ENCODE results near the gene CTTNBP2NL. TPM values are rescaled to one million over a fixed set of nuclear protein-coding genes. Genes with fewer than 3 reads are reported as not detected.
"Not testable (repeated sequence)": the region's sequence is repeated elsewhere in the genome, so short reads cannot be mapped to it uniquely, and the experiment has no call there.

CTTNBP2NL gene
- total RNA-seq, 1 donor from 2014 or later: 66.2 TPM

GRCh38 chr1:112478314-112478713 is 82.3 kb downstream of the CTTNBP2NL start:
- TF ChIP-seq CTCF (IDR thresholded peaks at IDR 0.05; ENCODE audit: partially characterized antibody, unreplicated experiment): no peak
- Mint-ChIP-seq H3K4me3 (ENCODE audit: unreplicated experiment) (no peak overlapping the region), H3K27ac (ENCODE audit: unreplicated experiment) (no peak overlapping the region)

GRCh38 chr1:112486063-112486462 is 90.0 kb downstream of the CTTNBP2NL start:
- H3K9me3 Mint-ChIP-seq (ENCODE audit: unreplicated experiment); H3K4me3 Mint-ChIP-seq (ENCODE audit: unreplicated experiment); H3K36me3 Mint-ChIP-seq (ENCODE audit: unreplicated experiment); H3K4me1 Mint-ChIP-seq (ENCODE audit: low read depth, unreplicated experiment); DNase-seq; H3K27ac Mint-ChIP-seq (ENCODE audit: unreplicated experiment); H3K27me3 Mint-ChIP-seq (ENCODE audit: unreplicated experiment): not testable (repeated sequence)

More at GRCh38 chr1:112478314-112478713, 82.3 kb downstream of the CTTNBP2NL start:
- no peaks in the 10 kb centered on the region for H3K27me3 Mint-ChIP-seq (ENCODE audit: unreplicated experiment)
- no peaks in the 10 kb centered on the region for H3K4me1 Mint-ChIP-seq (ENCODE audit: low read depth, unreplicated experiment)
- peaks cover 25% of the 10 kb centered on the region for H3K36me3 Mint-ChIP-seq (ENCODE audit: unreplicated experiment)
- DNase-seq: no peak
- peaks cover 11% of the 10 kb centered on the region for H3K9me3 Mint-ChIP-seq (ENCODE audit: unreplicated experiment)

DNA sequence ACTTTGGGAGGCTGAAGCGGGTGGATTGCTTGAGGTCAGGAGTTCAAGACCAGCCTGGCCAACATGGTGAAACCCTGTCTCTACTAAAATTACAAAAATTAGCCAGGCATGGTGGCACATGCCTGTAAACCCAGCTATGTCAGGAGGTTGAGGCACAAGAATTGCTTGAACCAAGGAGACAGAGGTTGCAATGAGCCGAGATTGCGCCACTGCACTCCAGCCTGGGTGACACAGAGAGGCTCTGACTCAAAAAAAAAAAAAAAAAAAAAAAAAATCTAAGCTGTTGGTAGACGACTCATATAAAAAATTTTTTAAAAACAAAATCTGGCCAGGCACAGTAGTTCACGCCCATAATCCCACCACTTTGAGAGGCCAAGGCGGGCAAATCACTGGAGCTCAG is 91.7 kb downstream of the CTTNBP2NL start:
- not testable (repeated sequence) for H3K27me3 Mint-ChIP-seq (ENCODE audit: unreplicated experiment); DNase-seq; H3K4me3 Mint-ChIP-seq (ENCODE audit: unreplicated experiment); H3K36me3 Mint-ChIP-seq (ENCODE audit: unreplicated experiment); H3K4me1 Mint-ChIP-seq (ENCODE audit: low read depth, unreplicated experiment); H3K27ac Mint-ChIP-seq (ENCODE audit: unreplicated experiment); H3K9me3 Mint-ChIP-seq (ENCODE audit: unreplicated experiment)

DNA sequence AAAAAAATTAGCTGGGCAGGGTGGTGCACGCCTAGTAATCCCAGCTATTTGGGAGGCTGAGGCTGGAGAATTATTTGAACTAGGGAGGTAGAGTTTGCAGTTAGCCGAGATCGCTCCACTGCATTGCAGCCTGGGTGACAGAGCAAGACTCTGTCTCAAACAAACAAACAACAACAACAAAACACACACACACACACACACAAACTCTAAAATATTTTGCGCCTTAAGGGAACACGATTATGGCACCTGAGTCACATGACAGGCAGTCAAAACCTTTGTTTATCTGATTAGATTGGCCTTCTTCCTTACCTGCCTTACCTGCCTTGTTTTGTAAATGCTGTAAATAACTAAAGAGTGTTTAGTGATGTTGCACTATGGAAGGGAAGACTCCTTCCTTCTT is 92.1 kb downstream of the CTTNBP2NL start:
- H3K9me3 Mint-ChIP-seq (ENCODE audit: unreplicated experiment): peaks cover 3% of the 10 kb centered on the region

DNA sequence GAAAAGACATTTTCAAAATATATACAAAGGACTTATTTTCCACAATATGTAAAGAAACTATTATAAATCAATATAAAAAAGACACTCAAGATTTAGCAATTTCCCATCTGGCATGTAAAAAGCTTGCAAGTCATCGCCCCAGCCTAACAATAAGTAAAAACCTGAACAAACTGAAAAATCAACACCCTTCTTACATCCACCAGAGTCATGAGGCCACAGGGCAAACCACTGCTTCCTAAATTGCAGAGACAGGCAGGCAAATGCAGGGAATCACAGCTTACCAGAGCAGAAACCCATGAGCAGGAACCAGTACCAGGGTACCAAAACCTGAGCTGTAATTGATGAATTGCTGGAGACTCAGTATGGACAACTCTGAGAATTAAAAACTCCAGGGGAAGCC is 96.1 kb downstream of the CTTNBP2NL start:
- Mint-ChIP-seq H3K27me3 (ENCODE audit: unreplicated experiment) (no peaks in the 10 kb centered on the region), H3K27ac (ENCODE audit: unreplicated experiment) (no peak overlapping the region), H3K4me3 (ENCODE audit: unreplicated experiment) (no peak overlapping the region), H3K36me3 (ENCODE audit: unreplicated experiment) (no peaks in the 10 kb centered on the region), H3K9me3 (ENCODE audit: unreplicated experiment) (no peaks in the 10 kb centered on the region), H3K4me1 (ENCODE audit: low read depth, unreplicated experiment) (no peaks in the 10 kb centered on the region)
- no peak for TF ChIP-seq CTCF (IDR thresholded peaks at IDR 0.05; ENCODE audit: partially characterized antibody, unreplicated experiment)
- DNase-seq: no peak

More for the DNA sequence above, 92.1 kb downstream of the CTTNBP2NL start:
- no peak for TF ChIP-seq CTCF (IDR thresholded peaks at IDR 0.05; ENCODE audit: partially characterized antibody, unreplicated experiment)
- Mint-ChIP-seq H3K27me3 (ENCODE audit: unreplicated experiment) (no peaks in the 10 kb centered on the region), H3K36me3 (ENCODE audit: unreplicated experiment) (no peaks in the 10 kb centered on the region), H3K4me3 (ENCODE audit: unreplicated experiment) (no peak overlapping the region), H3K4me1 (ENCODE audit: low read depth, unreplicated experiment) (no peaks in the 10 kb centered on the region), H3K27ac (ENCODE audit: unreplicated experiment) (no peak overlapping the region)
- DNase-seq: no peak

GRCh38 chr1:112493351-112493750 is 97.3 kb downstream of the CTTNBP2NL start:
- no peak for DNase-seq
- Mint-ChIP-seq H3K27ac (ENCODE audit: unreplicated experiment) (no peak overlapping the region), H3K4me3 (ENCODE audit: unreplicated experiment) (no peak overlapping the region), H3K27me3 (ENCODE audit: unreplicated experiment) (no peaks in the 10 kb centered on the region), H3K4me1 (ENCODE audit: low read depth, unreplicated experiment) (no peaks in the 10 kb centered on the region), H3K36me3 (ENCODE audit: unreplicated experiment) (no peaks in the 10 kb centered on the region), H3K9me3 (ENCODE audit: unreplicated experiment) (no peaks in the 10 kb centered on the region)
- TF ChIP-seq CTCF (IDR thresholded peaks at IDR 0.05; ENCODE audit: partially characterized antibody, unreplicated experiment): no peak
